ENCODE results near the gene UNG. TPM values are rescaled to one million over a fixed set of nuclear protein-coding genes. Genes with fewer than 3 reads are reported as not detected.
A peak's percentile ranks its signal among the peaks of the same experiment; 100 is the strongest.
"Not testable (repeated sequence)": the region's sequence is repeated elsewhere in the genome, so short reads cannot be mapped to it uniquely, and the experiment has no call there.

The UNG gene
- total and polyA plus RNA-seq, 9 donors, result 20.1 to 27.7 (median 26.0) TPM

- Histone ChIP-seq H3K27ac (ENCODE audit: low read length) (peak overlapping the region; percentile 69), H3K9me3 (replicated peaks; ENCODE audit: control insufficient read depth, low read depth, low read length) (no peaks in the 10 kb centered on the region), H3K36me3 (ENCODE audit: control insufficient read depth, insufficient read depth, low read length) (no peaks in the 10 kb centered on the region), H3K27me3 (ENCODE audit: control insufficient read depth, insufficient read depth, low read length) (peaks cover 2% of the 10 kb centered on the region), H3K4me1 (ENCODE audit: control insufficient read depth, insufficient read depth, low read length) (peaks cover 21% of the 10 kb centered on the region), H3K4me3 (ENCODE audit: low read length) (no peak overlapping the region)
- WGBS (ENCODE audit: insufficient coverage), result 78% methylated on average over 14 of the region's 15 CpGs
- peak; percentile 11 for DNase-seq
Observed at GRCh38 chr12:109130297-109131153, 33.1 kb downstream of the UNG start.

- H3K4me3 ChIP-seq (ENCODE audit: low read length), result no peak overlapping the region
Observed at GRCh38 chr12:109131154-109132050, 34.0 kb downstream of the UNG start.

GRCh38 chr12:109134186-109134917 is 37.0 kb downstream of the UNG start:
- DNase-seq, result no peak
- H3K36me3 ChIP-seq (ENCODE audit: control insufficient read depth, insufficient read depth, low read length), result no peaks in the 10 kb centered on the region
- no peak overlapping the region for H3K4me3 ChIP-seq (ENCODE audit: low read length)
- WGBS (ENCODE audit: insufficient coverage), result 46% methylated on average over 4 of the region's 6 CpGs
- H3K27me3 ChIP-seq (ENCODE audit: control insufficient read depth, insufficient read depth, low read length), result peaks cover 2% of the 10 kb centered on the region
- H3K9me3 ChIP-seq (replicated peaks; ENCODE audit: control insufficient read depth, low read depth, low read length), result peaks cover 5% of the 10 kb centered on the region
- peaks cover 21% of the 10 kb centered on the region for H3K4me1 ChIP-seq (ENCODE audit: control insufficient read depth, insufficient read depth, low read length)
- no peak overlapping the region for H3K27ac ChIP-seq (ENCODE audit: low read length)

More at GRCh38 chr12:109131154-109132050, 34.0 kb downstream of the UNG start:
- DNase-seq, result peak; percentile 56
- no peaks in the 10 kb centered on the region for H3K36me3 ChIP-seq (ENCODE audit: control insufficient read depth, insufficient read depth, low read length)
- H3K27me3 ChIP-seq (ENCODE audit: control insufficient read depth, insufficient read depth, low read length), result peaks cover 2% of the 10 kb centered on the region
- peaks cover 5% of the 10 kb centered on the region for H3K9me3 ChIP-seq (replicated peaks; ENCODE audit: control insufficient read depth, low read depth, low read length)
- peak overlapping the region; percentile 69 for H3K27ac ChIP-seq (ENCODE audit: low read length)
- peaks cover 21% of the 10 kb centered on the region for H3K4me1 ChIP-seq (ENCODE audit: control insufficient read depth, insufficient read depth, low read length)
- 19% methylated on average over 18 of the region's 24 CpGs for WGBS (ENCODE audit: insufficient coverage)

- peaks cover 2% of the 10 kb centered on the region for H3K4me1 ChIP-seq (ENCODE audit: control insufficient read depth, insufficient read depth, low read length)
- H3K36me3 ChIP-seq (ENCODE audit: control insufficient read depth, insufficient read depth, low read length), result no peaks in the 10 kb centered on the region
Observed at GRCh38 chr12:109137055-109137454, 39.7 kb downstream of the UNG start.

GRCh38 chr12:109139360-109139759 is 42.0 kb downstream of the UNG start:
- no peaks in the 10 kb centered on the region for H3K36me3 ChIP-seq (ENCODE audit: control insufficient read depth, insufficient read depth, low read length)
- peaks cover 5% of the 10 kb centered on the region for H3K9me3 ChIP-seq (replicated peaks; ENCODE audit: control insufficient read depth, low read depth, low read length)
- H3K27ac ChIP-seq (ENCODE audit: low read length), result no peak overlapping the region
- DNase-seq, result no peak
- no peaks in the 10 kb centered on the region for H3K27me3 ChIP-seq (ENCODE audit: control insufficient read depth, insufficient read depth, low read length)
- 84% methylated on average over 9 of the region's 9 CpGs for WGBS (ENCODE audit: insufficient coverage)
- no peaks in the 10 kb centered on the region for H3K4me1 ChIP-seq (ENCODE audit: control insufficient read depth, insufficient read depth, low read length)
- H3K4me3 ChIP-seq (ENCODE audit: low read length), result no peak overlapping the region

More at GRCh38 chr12:109137055-109137454, 39.7 kb downstream of the UNG start:
- peaks cover 5% of the 10 kb centered on the region for H3K9me3 ChIP-seq (replicated peaks; ENCODE audit: control insufficient read depth, low read depth, low read length)
- H3K4me3 ChIP-seq (ENCODE audit: low read length), result no peak overlapping the region
- peak; percentile 21 for DNase-seq
- H3K27me3 ChIP-seq (ENCODE audit: control insufficient read depth, insufficient read depth, low read length), result no peaks in the 10 kb centered on the region
- no CpG with 5 or more reads among the region's 2 CpGs for WGBS (ENCODE audit: insufficient coverage)
- H3K27ac ChIP-seq (ENCODE audit: low read length), result no peak overlapping the region

GRCh38 chr12:109139791-109140190 is 42.4 kb downstream of the UNG start:
- Histone ChIP-seq H3K4me1 (ENCODE audit: control insufficient read depth, insufficient read depth, low read length) (no peaks in the 10 kb centered on the region), H3K27ac (ENCODE audit: low read length) (no peak overlapping the region)
- WGBS (ENCODE audit: insufficient coverage), result 65% methylated on average over 5 of the region's 7 CpGs

GRCh38 chr12:109140560-109140959 is 43.2 kb downstream of the UNG start:
- Histone ChIP-seq H3K36me3 (ENCODE audit: control insufficient read depth, insufficient read depth, low read length) (no peaks in the 10 kb centered on the region), H3K4me3 (ENCODE audit: low read length) (no peak overlapping the region), H3K4me1 (ENCODE audit: control insufficient read depth, insufficient read depth, low read length) (no peaks in the 10 kb centered on the region), H3K27me3 (ENCODE audit: control insufficient read depth, insufficient read depth, low read length) (no peaks in the 10 kb centered on the region), H3K9me3 (replicated peaks; ENCODE audit: control insufficient read depth, low read depth, low read length) (peaks cover 5% of the 10 kb centered on the region), H3K27ac (ENCODE audit: low read length) (no peak overlapping the region)
- 83% methylated on average over 2 of the region's 4 CpGs for WGBS (ENCODE audit: insufficient coverage)
- no peak for DNase-seq

More at GRCh38 chr12:109139791-109140190, 42.4 kb downstream of the UNG start:
- no peak overlapping the region for H3K4me3 ChIP-seq (ENCODE audit: low read length)
- H3K36me3 ChIP-seq (ENCODE audit: control insufficient read depth, insufficient read depth, low read length), result no peaks in the 10 kb centered on the region
- H3K9me3 ChIP-seq (replicated peaks; ENCODE audit: control insufficient read depth, low read depth, low read length), result peaks cover 5% of the 10 kb centered on the region
- H3K27me3 ChIP-seq (ENCODE audit: control insufficient read depth, insufficient read depth, low read length), result no peaks in the 10 kb centered on the region
- no peak for DNase-seq

GRCh38 chr12:109144224-109144623 is 46.8 kb downstream of the UNG start:
- no peak for DNase-seq
- Histone ChIP-seq H3K9me3 (replicated peaks; ENCODE audit: control insufficient read depth, low read depth, low read length) (no peaks in the 10 kb centered on the region), H3K4me3 (ENCODE audit: low read length) (no peak overlapping the region), H3K27me3 (ENCODE audit: control insufficient read depth, insufficient read depth, low read length) (no peaks in the 10 kb centered on the region), H3K36me3 (ENCODE audit: control insufficient read depth, insufficient read depth, low read length) (no peaks in the 10 kb centered on the region), H3K27ac (ENCODE audit: low read length) (no peak overlapping the region), H3K4me1 (ENCODE audit: control insufficient read depth, insufficient read depth, low read length) (no peaks in the 10 kb centered on the region)
- no CpG with 5 or more reads among the region's 4 CpGs for WGBS (ENCODE audit: insufficient coverage)

GRCh38 chr12:109147126-109147525 is 49.7 kb downstream of the UNG start:
- DNase-seq; H3K27me3 ChIP-seq (ENCODE audit: control insufficient read depth, insufficient read depth, low read length); H3K4me3 ChIP-seq (ENCODE audit: low read length); H3K36me3 ChIP-seq (ENCODE audit: control insufficient read depth, insufficient read depth, low read length); H3K27ac ChIP-seq (ENCODE audit: low read length); H3K4me1 ChIP-seq (ENCODE audit: control insufficient read depth, insufficient read depth, low read length); H3K9me3 ChIP-seq (replicated peaks; ENCODE audit: control insufficient read depth, low read depth, low read length): not testable (repeated sequence)
- WGBS (ENCODE audit: insufficient coverage), result 80% methylated on average over 1 of the region's 1 CpG

Data from muscle of leg (tissue), 11 donors.